ENCODE results near the gene DGAT2L6.
"Not testable (repeated sequence)": the region's sequence is repeated elsewhere in the genome, so short reads cannot be mapped to it uniquely, and the experiment has no call there.

The DGAT2L6 gene

GRCh38 chrX:70201732-70202131 is 24.4 kb downstream of the DGAT2L6 start:
- no peak for DNase-seq

GRCh38 chrX:70208479-70208878 is 31.2 kb downstream of the DGAT2L6 start:
- no peak for DNase-seq

GRCh38 chrX:70209570-70209969 is 32.3 kb downstream of the DGAT2L6 start:
- DNase-seq = not testable (repeated sequence)

DNA sequence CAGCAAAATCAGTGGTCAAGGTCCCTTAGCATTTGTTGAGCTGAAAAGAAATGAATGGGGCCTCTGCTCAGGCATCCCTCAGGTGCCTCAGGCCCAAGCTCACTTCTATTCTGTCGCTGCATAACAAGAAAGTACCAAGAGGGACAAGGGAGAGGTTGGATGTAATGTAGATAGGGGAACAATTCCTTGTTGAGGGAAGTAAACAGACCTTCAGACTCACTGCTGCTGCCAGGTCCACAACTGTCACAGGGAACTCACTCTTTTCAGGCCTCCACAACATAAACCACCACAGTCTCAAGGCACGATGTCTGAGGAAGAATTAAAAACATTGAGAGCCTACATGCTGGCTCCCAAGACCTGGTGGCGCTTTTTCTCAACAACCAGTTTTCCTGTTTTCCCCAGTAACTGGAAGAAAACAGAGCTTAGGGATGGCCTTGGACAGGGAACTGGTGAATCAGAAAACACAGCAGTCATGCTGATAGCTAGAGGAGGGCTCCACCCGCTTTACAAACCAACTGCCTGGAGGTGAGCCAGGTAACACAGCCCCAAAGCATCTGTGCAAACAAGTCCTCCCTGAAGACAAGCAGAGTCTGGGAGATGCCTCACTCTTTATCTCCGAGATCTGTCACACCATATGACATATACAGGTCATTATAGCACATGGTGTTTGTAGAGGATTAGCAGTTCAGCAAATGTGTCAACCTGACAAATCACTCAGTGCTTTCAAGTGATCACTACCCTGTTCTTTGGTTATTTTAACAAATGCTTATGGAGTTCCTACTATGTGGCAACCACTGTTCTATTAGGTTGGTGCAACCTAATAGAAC is 42.9 kb downstream of the DGAT2L6 start:
- no peak for DNase-seq

DNA sequence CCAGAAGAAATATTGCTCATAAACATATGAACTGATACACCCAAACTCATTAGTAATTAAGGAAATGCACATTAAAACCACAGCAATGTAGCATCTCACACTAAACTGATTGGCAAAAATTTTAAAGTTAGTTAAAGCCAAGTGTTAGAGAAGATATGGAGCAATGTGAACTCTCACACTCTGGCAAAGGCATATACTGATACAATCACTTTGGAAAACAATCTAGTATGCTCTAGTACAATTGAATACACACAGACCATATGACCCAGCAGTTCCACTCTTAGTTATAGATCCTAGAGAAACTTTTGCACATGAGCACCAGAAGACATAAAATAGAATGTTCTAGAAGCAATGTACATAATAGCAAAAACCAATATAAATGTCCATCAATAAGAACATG is 48.8 kb downstream of the DGAT2L6 start:
- DNase-seq = no peak

- DNase-seq = no peak
Observed at GRCh38 chrX:70226687-70227086, 49.4 kb downstream of the DGAT2L6 start.

- DNase-seq = no peak
Observed at GRCh38 chrX:70231666-70232065, 54.4 kb downstream of the DGAT2L6 start.

- DNase-seq = no peak
Observed at GRCh38 chrX:70234355-70234754, 57.1 kb downstream of the DGAT2L6 start, which contains the start of gene AWAT1. AWAT1 (plus strand) TSS chrX:70234655; CDS start chrX:70234696, 41 bp downstream.

GRCh38 chrX:70240751-70241150 is 63.5 kb downstream of the DGAT2L6 start:
- DNase-seq = no peak

GRCh38 chrX:70241501-70241900 is 64.2 kb downstream of the DGAT2L6 start:
- DNase-seq = no peak

GRCh38 chrX:70243601-70244000 is 66.3 kb downstream of the DGAT2L6 start:
- not testable (repeated sequence) for DNase-seq

GRCh38 chrX:70244881-70245280 is 67.6 kb downstream of the DGAT2L6 start:
- no peak for DNase-seq

- DNase-seq = no peak
Observed at GRCh38 chrX:70247252-70247651, 70.0 kb downstream of the DGAT2L6 start.

GRCh38 chrX:70252491-70252890 is 75.2 kb downstream of the DGAT2L6 start:
- no peak for DNase-seq

- no peak for DNase-seq
Observed at GRCh38 chrX:70253377-70254062, 76.2 kb downstream of the DGAT2L6 start.

DNA sequence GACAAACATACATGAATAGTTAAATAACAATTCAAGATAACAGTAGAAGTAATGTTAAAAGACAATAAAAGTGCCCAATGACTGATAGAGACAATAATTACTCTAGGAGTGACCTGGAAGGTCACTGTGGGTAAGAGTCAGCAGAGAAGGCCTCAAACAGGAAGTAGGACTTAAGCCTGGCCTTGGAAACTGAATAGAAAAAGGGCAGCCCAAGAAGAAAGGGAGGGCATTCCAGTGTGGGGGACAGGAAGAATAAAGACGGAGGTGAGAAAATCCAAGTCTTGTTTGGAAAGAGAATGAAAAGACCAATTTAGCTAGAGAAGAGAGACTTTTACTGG is 76.7 kb downstream of the DGAT2L6 start:
- DNase-seq = no peak

DNA sequence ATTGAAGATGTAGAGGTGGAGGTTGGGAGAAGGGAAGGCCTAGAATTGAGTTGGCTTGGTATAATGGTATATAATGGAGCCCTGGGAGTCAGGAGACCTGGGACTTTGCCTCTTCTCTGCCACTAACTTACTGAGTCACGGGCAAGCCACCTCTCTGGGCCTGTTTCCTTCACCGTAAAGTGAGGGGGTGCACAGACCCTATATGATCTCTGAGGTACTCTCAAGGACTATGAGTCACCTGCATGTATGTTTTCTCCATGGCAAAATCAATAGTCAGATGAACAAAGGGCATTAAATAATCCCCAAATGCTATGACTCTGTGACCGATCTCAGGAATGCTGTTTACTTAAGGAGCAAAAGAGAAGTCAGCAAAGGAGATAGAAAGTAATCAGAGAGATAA is 77.6 kb downstream of the DGAT2L6 start:
- DNase-seq = no peak

All from CD4-positive, alpha-beta T cell treated with Interferon gamma for 1 hour (primary cell).